C4-2B (cell line): ENCODE data around the gene NRXN3.
"Not testable (repeated sequence)": the region's sequence is repeated elsewhere in the genome, so short reads cannot be mapped to it uniquely, and the experiment has no call there.

Experiments
- H3K27ac ChIP-seq: fragments of 450-650 bp; 2 replicates; pipeline ENCODE4 v1.5.1; 2017
- ZFX ChIP-seq: fragments of 450-650 bp; IDR thresholded peaks from 2 replicates; pipeline ENCODE4 v1.6.1; 2017
- TF ChIP-seq, protein P1 (sequence below): fragments of 450-650 bp; conservative IDR thresholded peaks from 2 replicates; pipeline ENCODE4 v1.5.1; 2017; ENCODE audit warnings: mild to moderate bottlenecking

The NRXN3 gene

DNA sequence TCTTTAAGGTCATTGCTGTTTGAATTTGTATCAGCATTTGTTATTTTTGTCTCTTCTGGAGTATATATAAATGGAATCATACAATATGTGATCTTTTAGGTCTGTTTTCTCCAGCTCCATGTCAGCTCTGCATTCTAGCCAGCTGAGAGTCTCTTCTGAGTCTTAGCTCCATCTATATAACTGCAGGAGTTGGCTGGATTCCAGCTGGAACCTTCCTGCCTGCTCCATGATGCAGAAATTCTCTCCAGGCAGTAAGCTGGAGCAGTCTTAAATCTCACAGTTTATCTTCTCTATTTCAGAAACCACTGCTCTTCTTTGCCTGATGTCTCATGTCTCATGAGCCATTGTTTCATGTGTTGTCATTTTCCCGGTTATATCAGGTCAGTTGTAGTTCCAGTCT lies 827.6 kb downstream of the NRXN3 start:
- no peak overlapping the region for H3K27ac ChIP-seq
- TF ChIP-seq ZFX, result no peak
- TF ChIP-seq, protein P1, sequence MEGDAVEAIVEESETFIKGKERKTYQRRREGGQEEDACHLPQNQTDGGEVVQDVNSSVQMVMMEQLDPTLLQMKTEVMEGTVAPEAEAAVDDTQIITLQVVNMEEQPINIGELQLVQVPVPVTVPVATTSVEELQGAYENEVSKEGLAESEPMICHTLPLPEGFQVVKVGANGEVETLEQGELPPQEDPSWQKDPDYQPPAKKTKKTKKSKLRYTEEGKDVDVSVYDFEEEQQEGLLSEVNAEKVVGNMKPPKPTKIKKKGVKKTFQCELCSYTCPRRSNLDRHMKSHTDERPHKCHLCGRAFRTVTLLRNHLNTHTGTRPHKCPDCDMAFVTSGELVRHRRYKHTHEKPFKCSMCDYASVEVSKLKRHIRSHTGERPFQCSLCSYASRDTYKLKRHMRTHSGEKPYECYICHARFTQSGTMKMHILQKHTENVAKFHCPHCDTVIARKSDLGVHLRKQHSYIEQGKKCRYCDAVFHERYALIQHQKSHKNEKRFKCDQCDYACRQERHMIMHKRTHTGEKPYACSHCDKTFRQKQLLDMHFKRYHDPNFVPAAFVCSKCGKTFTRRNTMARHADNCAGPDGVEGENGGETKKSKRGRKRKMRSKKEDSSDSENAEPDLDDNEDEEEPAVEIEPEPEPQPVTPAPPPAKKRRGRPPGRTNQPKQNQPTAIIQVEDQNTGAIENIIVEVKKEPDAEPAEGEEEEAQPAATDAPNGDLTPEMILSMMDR, result no peak

- TF ChIP-seq, protein P1, result no peak
- no peak for TF ChIP-seq ZFX
- no peak overlapping the region for H3K27ac ChIP-seq
Measured at GRCh38 chr14:79009286-79009685, 839.1 kb downstream of the NRXN3 start.

GRCh38 chr14:79011091-79011919 lies 841.1 kb downstream of the NRXN3 start:
- no peak for TF ChIP-seq ZFX
- TF ChIP-seq, protein P1, result peak; percentile 66
- H3K27ac ChIP-seq, result no peak overlapping the region

DNA sequence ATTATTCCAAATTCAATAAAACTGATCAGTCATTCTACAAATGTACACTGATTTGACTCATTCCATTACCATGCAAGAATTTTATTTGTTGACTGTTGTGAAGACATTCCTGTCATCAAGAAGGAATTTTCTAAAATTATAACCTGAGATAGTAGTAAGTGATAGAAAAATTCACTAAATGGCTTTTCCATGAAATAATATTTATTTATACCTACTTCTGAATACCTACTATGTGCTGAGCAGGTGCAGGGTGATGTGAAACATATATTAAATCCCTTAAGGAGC lies 841.7 kb downstream of the NRXN3 start:
- no peak overlapping the region for H3K27ac ChIP-seq

DNA sequence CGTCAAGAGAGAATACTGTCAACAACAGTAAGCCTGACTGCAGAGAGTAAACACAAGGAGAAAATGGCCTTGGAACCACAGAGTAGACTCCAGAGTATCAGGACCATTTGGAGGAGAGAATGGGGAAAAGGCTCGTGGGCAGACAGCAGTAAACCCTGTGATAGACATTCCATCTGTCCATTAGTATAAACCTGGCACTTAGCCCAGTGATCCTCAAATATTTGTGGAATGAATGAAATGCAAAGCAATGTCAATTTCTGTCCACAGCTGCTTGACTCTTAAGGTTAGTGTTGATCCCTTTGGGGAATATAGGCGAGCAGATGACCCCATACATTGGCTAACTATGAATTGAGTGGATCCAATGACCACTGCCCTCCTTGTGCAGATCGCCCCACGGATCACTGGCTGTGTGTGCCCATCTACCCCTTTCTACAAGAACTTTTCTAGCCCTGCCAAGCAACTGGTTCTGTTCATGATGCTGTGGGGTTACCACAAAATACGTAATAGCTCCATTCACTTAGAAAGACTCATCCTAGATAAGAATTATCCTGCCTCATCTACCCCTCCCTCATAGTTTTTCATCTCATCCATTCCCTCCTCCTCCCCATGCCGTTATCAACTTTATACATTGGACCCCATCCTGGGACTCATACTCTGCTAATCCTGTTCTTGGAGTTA lies 846.8 kb downstream of the NRXN3 start:
- no peak overlapping the region for H3K27ac ChIP-seq
- TF ChIP-seq ZFX, result no peak
- TF ChIP-seq, protein P1, result no peak

More for the DNA sequence above, 841.7 kb downstream of the NRXN3 start:
- TF ChIP-seq, protein P1, result no peak
- TF ChIP-seq ZFX, result no peak

DNA sequence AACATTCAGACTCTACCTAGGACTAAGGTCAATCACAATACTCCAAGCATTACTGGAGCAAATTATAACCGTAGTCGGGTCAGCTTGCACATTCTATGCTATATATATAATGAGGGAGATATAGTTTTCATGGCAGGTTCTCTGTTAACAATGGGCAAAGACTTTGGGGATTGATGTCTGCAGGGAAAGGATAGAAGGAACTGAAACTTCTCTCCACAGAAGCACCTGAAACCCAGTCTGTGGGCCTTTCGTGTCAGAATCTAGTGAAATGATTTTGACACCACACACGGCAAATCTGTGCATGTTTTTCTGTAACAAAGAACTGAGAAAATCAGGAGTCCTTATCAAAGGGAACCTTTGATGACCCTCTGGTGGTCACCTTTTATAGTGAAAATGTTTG lies 847.4 kb downstream of the NRXN3 start:
- TF ChIP-seq, protein P1, result no peak
- no peak for TF ChIP-seq ZFX

DNA sequence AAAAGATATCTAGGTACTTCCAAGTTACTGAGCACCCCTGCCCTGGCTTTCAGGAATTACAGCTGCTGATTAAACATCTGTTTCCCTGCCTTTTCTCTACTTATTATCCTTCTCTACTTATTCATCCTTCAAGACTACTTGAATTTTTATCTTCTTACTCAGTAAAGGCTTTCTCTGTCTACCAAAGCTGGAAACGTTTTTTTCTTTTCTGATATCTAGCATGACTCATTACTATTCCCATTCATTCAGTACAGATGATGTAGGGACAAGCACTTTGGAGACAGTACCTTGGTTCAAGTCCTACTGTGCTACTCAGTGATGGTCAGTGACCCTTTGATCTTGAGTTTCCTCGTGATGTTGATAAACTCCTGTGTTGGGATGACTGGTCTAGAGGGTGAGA lies 848.7 kb downstream of the NRXN3 start:
- TF ChIP-seq ZFX, result no peak
- TF ChIP-seq, protein P1, result no peak
- H3K27ac ChIP-seq, result no peak overlapping the region

More for the DNA sequence above, 847.4 kb downstream of the NRXN3 start:
- H3K27ac ChIP-seq, result no peak overlapping the region

DNA sequence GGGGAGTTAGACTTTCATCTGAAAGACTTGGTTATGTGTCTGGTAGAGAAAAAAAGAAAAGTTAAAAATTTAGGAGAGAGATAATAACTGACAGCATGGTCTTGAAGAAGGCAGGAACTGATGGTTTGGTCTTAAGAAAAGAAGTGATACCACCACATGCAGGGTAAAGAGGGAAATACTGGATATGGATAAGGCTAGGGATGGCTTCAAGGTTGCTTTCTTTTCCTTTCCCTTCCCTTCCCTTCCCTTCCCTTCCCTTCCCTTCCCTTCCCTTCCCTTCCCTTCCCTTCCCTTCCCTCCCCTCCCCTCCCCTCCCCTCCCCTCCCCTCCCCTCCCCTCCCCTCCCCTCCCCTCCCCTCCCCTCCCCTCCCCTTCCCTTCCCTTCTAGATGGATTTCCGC lies 849.7 kb downstream of the NRXN3 start:
- H3K27ac ChIP-seq, result not testable (repeated sequence)
